GM19452 (cell line): ENCODE data around the gene MAN2B1.
"Not testable (repeated sequence)": the region's sequence is repeated elsewhere in the genome, so short reads cannot be mapped to it uniquely, and the experiment has no call there.

Source experiments
- ATAC-seq: cut with Tn5 transposase; IDR thresholded peaks from one replicate; pipeline ENCODE4 v1.9.1; 2021; ENCODE audit not compliant: unreplicated experiment

MAN2B1 gene

DNA sequence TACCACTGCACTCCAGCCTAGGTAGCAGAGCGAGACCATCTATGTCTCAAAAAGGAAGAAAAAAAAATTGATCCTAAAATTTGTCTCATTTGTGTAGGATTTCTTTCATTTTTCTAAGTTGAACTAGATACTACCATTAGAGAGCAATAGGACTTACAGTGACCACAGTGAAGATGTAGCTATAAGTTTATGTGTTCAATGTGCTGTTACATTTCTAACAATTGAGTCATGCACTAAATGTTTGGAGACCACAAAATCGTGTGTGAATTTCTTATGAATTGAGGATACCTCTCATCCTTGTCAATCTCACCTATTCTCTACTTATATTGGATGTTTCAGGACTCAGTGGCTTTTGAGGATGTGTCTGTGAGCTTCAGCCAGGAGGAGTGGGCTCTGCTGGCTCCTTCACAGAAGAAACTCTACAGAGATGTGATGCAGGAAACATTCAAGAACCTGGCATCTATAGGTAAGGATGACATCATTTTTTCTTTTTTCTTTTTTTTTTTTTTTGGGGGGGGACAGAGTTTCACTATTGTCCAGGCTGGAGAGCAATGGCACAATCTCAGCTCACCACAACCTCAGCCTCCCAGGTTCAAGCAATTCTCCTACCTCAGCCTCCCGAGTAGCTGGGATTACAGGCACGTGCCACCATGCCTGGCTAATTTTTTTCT lies 43.0 kb downstream of the MAN2B1 start:
- no peak for ATAC-seq

DNA sequence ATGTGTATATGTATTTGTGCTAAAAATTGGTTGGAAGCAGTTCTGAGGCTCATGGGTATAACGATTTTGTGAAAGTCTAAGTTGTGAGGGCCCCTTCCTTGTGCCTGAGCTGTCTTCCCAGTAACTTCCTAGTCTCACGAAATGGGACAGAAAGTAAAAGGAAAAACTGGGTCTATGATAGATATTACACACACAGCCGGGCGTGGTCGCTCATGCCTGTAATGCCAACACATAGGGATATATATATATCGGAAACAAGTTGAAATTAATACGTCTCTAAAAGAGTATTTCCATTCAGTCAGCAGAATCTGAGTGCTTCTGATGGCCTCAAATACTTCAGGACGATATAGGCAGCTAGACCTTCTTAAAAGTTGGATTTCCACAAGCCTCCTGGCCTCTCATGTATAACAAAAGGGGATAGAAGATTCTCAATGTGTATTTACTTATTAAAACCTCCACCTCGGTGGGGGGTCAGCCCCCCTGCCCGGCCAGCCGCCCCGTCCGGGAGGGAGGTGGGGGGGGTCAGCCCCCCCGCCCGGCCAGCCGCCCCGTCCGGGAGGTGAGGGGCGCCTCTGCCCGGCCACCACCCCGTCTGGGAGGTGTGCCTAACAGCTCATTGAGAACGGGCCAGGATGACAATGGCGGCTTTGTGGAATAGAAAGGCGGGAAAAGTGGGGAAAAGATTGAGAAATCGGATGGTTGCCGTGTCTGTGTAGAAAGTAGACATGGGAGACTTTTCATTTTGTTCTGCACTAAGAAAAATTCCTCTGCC lies 45.1 kb downstream of the MAN2B1 start:
- not testable (repeated sequence) for ATAC-seq

DNA sequence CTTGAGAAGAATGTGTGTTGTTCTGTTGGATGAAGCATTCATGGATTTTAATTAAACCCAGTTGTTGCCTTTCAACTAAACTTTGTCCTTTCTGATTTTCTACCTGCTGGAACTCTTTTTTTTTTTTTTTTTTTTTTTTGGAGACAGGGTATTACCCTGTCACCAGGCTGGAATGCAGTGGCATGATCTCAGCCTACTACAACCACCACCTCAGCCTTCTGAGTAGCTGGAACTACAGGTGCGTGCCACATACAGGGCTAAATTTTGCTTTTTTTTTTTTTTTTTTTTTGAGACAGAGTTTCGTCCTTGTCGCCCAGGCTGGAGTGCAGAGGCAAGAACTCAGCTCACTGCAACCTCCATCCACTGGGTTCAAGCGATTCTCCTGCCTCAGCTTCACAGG lies 48.9 kb downstream of the MAN2B1 start:
- no peak for ATAC-seq

DNA sequence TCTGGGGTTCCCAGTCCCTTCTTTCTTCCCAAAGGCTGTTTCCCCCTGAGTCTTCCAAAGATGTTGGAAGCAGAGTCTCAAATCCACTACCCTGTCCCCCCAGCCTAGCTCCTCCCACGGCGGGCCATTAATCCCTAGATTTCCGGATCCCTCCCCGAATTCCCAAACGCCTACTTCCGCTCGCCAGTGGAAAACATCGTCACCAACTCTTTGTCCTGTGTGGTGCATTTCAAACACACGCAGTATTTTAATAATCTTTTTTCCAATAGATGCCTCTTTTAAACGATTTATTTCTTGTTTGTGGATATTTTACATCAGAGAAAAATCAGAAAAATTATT lies 55.2 kb downstream of the MAN2B1 start:
- ATAC-seq: no peak

DNA sequence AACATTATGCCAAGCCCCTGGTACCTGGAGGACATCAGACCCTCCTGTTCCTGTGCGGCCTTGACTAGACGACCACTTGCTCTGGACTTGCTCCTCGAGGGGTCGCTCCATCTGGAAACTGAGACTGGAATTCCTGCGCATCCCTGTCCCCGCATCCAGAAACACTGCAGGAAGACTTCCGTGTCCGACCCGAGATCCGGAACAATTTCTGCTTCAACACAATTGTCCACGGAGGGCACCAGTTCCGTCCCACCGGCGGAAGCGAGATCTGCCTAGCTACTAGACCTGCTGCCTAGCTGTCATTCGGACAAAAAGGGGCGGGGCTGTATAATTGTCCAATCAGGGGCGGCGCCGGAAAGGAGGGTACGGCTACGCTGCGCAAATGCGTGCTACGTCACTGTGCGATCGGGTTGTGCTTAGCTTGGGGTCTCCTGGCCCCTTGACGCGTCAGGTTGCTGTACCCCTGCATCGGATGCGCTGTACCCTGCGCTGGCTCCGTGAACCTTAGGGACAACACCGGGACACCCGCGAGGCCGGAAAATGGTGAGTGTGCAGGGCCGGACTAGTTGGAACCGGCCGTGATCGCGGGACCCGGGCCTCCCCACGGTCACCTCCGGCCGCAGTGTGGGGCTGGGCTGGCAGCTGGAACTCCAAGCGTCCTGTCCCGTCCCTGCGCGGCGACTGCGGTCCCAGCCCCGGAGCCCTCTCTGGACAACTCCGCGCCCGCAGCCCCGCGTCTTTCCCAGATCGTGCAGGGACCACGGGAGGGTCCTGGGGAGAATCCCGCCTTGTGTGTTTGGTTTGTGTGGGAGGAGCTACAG lies 55.8 kb downstream of the MAN2B1 start, which contains the start of the genes ZNF490 and ZNF791:
Gene ZNF490 (minus strand): TSS at position 274 of the 821 bp plus-strand sequence. CDS start 133 bp downstream, at position 141.
Gene ZNF791 (plus strand): TSS at position 381 of the 821 bp plus-strand sequence. CDS start 160 bp downstream, at position 541.
- peak; percentile 67 for ATAC-seq

DNA sequence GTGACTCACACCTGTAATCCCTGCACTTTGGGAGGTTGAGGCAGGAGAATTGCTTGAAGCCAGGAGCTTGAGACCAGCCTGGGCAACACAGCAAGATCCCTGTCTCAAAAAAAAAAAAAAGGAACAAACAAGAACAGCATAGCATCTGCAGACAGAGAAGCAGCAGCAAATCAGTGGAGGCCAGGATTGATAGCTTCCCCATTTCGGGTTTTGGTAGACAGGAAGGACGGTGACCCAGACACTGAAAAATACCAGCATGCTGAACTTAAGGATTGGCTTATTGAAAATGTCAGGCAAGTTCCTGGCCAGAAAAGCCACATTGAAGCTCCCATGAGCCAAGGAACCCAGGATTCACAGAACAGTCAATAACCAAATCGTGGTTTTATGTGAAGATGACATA lies 58.9 kb downstream of the MAN2B1 start:
- no peak for ATAC-seq

DNA sequence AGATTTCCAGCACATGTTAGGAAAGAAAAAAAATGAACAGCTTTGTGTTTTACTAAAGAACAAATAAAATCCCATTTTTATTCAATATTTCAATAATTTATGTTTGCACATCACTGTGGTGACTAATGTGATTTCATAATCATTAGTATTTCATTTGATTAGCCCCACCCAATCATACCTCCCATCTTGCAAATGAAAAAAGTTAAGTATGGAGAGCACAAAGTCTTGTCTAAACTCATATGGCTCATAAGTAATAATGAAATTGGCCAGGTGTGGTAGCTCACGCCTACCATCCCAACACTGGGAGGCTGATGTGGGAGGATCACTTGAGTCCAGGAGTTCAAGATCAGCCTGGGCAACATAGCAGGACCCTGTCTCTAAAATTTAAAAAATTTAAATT lies 59.7 kb downstream of the MAN2B1 start:
- ATAC-seq: no peak

DNA sequence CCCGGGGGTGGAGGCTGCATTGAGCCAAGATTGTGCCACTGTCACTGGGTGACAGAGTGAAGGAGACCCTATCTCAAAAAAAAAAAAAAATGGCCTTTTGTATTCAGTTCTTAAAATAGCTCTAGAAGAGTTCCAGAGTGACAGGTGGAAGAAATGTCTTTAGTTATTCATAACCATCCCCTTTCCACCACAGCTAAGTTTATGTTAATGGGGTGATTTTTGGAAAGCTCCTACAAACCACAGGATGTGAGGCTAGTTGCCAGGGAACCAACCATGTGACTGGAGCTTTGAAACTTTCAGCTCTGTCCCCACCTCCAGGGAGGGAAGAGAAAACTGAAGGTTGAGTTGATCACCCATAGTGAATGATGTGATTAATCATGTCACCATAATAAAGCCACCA lies 62.8 kb downstream of the MAN2B1 start:
- no peak for ATAC-seq

DNA sequence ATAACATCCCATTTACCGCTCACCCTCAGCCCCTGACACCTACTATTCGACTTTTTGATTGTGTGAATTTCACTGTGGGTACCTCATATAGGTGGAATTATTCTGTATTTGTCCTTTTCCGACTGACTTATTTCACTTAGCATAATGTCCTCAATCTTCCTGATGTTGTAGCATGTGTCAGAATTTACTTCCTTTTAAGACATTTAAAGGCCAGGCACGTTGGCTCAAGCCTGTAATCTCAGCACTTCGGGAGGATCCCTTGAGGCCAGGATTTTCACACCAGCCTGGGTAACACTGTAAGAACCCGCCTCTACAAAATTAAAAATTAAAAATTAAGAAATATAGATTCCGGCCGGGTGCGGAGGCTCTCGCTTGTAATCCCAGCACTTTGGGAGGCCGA lies 68.9 kb downstream of the MAN2B1 start:
- no peak for ATAC-seq

DNA sequence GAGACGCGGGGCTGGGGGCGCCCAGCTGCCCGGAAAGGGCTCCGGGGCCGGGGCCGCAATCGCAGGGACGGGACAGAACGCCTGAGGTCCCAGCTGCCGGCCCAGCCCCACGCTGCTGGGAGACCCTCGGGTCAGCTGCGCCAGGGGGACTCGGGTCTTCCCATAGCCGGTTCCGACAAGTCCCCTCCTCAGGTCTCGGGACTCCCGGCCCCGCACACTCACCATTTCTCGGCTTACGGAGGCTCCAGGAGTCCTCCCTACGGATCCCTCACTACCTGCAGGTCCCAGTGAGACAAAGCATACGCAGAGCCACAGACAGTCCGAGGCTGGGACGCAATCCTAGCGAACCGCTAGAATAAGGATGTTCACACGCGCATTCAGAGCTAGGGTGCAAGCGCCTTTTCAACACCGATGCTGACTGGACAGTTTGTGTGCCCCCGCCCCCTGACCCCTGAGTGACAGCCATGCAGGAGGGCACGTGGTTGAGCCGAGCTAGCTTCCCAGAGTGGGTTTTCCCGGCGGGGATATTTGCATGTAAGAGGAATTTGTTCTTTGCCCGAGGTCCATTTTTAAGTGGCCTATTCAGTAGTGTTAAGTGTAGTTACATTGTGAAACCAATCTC lies 69.5 kb downstream of the MAN2B1 start:
- ATAC-seq: no peak
